Skeletal muscle tissue (tissue), 4 donors: Measurements from ENCODE around the gene COL25A1. TPM values are rescaled to one million over a fixed set of nuclear protein-coding genes. Genes with fewer than 3 reads are reported as not detected.
"Not testable (repeated sequence)": the region's sequence is repeated elsewhere in the genome, so short reads cannot be mapped to it uniquely, and the experiment has no call there.

Experiments
- H3K27ac ChIP-seq: one replicate; pipeline ENCODE4 v1.7.0; 2013; ENCODE audit warnings: mild to moderate bottlenecking, low read depth, low read length, inconsistent platforms
- H3K27me3 ChIP-seq, 3 donors: one replicate each; pipeline ENCODE4 v1.7.0; 2013; ENCODE audit warnings: low read length in 3 of 3; ENCODE audit not compliant: control insufficient read depth in 3 of 3, insufficient read depth in 3 of 3
- H3K36me3 ChIP-seq, 3 donors: one replicate each; pipeline ENCODE4 v1.7.0; 2013; ENCODE audit warnings: low read length in 3 of 3; ENCODE audit not compliant: control insufficient read depth in 3 of 3, insufficient read depth in 3 of 3
- H3K4me1 ChIP-seq, 3 donors: one replicate each; pipeline ENCODE4 v1.7.0; 2013; ENCODE audit warnings: low read length in 3 of 3, mild to moderate bottlenecking in 3 of 3; ENCODE audit not compliant: control insufficient read depth in 3 of 3, insufficient read depth in 3 of 3
- H3K4me3 ChIP-seq, 3 donors: one replicate each; pipeline ENCODE4 v1.7.0; 2013; ENCODE audit warnings: low read length in 3 of 3
- H3K9ac ChIP-seq, 3 donors: one replicate each; pipeline ENCODE4 v1.7.0; 2013; ENCODE audit warnings: low read length in 3 of 3, mild to moderate bottlenecking in 3 of 3, moderate library complexity in 2 of 3, low read depth in 1 of 3
- H3K9me3 ChIP-seq, 3 donors: one replicate each; pipeline ENCODE4 v1.7.0; 2013; ENCODE audit warnings: low read length in 3 of 3; ENCODE audit not compliant: control insufficient read depth in 3 of 3
- total RNA-seq: library from RNA; depleted of rRNA; stranded (reverse); fragments of >200 nt; gene quantifications from one replicate; pipeline ENCODE4 v1.2.3, GENCODE V29; 2014
- donor health status: Osteomylitis.

The COL25A1 gene
- total RNA-seq, 1 donor from 2014 or later, result 3.7 TPM

GRCh38 chr4:109091727-109092409, 210.6 kb downstream of the COL25A1 start:
- Histone ChIP-seq H3K4me3 (no peak overlapping the region), H3K36me3 (no peaks in the 10 kb centered on the region), H3K27ac (no peak overlapping the region), H3K9me3 (no peaks in the 10 kb centered on the region), H3K27me3 (no peaks in the 10 kb centered on the region), H3K4me1 (peaks cover 0 to 8% (median 0%) of the 10 kb centered on the region in 3 donors), H3K9ac (no peak overlapping the region)

- H3K9ac ChIP-seq, result no peak overlapping the region
- H3K4me1 ChIP-seq, result no peaks in the 10 kb centered on the region
- H3K4me3 ChIP-seq, result no peak overlapping the region
- H3K27ac ChIP-seq, result no peak overlapping the region
- no peaks in the 10 kb centered on the region for H3K27me3 ChIP-seq
- no peaks in the 10 kb centered on the region for H3K36me3 ChIP-seq
- no peaks in the 10 kb centered on the region for H3K9me3 ChIP-seq
These were observed 218.5 kb downstream of the COL25A1 start for GRCh38 chr4:109083911-109084310.

GRCh38 chr4:109079731-109080130, 222.7 kb downstream of the COL25A1 start:
- Histone ChIP-seq H3K9me3 (no peaks in the 10 kb centered on the region), H3K9ac (no peak overlapping the region), H3K36me3 (no peaks in the 10 kb centered on the region)

GRCh38 chr4:109079201-109079600, 223.3 kb downstream of the COL25A1 start:
- Histone ChIP-seq H3K9ac (no peak overlapping the region), H3K4me1 (no peaks in the 10 kb centered on the region), H3K27me3 (no peaks in the 10 kb centered on the region), H3K4me3 (no peak overlapping the region), H3K9me3 (no peaks in the 10 kb centered on the region), H3K36me3 (no peaks in the 10 kb centered on the region), H3K27ac (no peak overlapping the region)

More at GRCh38 chr4:109079731-109080130, 222.7 kb downstream of the COL25A1 start:
- Histone ChIP-seq H3K4me1 (no peaks in the 10 kb centered on the region), H3K4me3 (no peak overlapping the region), H3K27me3 (no peaks in the 10 kb centered on the region), H3K27ac (no peak overlapping the region)

- no peaks in the 10 kb centered on the region for H3K27me3 ChIP-seq
- H3K27ac ChIP-seq, result no peak overlapping the region
- no peaks in the 10 kb centered on the region for H3K4me1 ChIP-seq
- no peak overlapping the region for H3K4me3 ChIP-seq
- no peak overlapping the region for H3K9ac ChIP-seq
- no peaks in the 10 kb centered on the region for H3K9me3 ChIP-seq
- no peaks in the 10 kb centered on the region for H3K36me3 ChIP-seq
These were observed 223.7 kb downstream of the COL25A1 start for GRCh38 chr4:109078724-109079123.

- Histone ChIP-seq H3K27me3 (no peaks in the 10 kb centered on the region), H3K27ac (no peak overlapping the region)
These were observed 225.0 kb downstream of the COL25A1 start for GRCh38 chr4:109077505-109077904.

GRCh38 chr4:109076709-109077108, 225.7 kb downstream of the COL25A1 start:
- not testable (repeated sequence) for H3K9me3 ChIP-seq, H3K27ac ChIP-seq, H3K27me3 ChIP-seq, H3K36me3 ChIP-seq, H3K4me3 ChIP-seq, H3K4me1 ChIP-seq, H3K9ac ChIP-seq

More at GRCh38 chr4:109077505-109077904, 225.0 kb downstream of the COL25A1 start:
- Histone ChIP-seq H3K4me1 (no peaks in the 10 kb centered on the region), H3K9me3 (no peaks in the 10 kb centered on the region), H3K36me3 (no peaks in the 10 kb centered on the region), H3K9ac (no peak overlapping the region), H3K4me3 (no peak overlapping the region)

GRCh38 chr4:109075621-109076020, 226.8 kb downstream of the COL25A1 start:
- Histone ChIP-seq H3K4me3 (no peak overlapping the region), H3K27me3 (no peaks in the 10 kb centered on the region), H3K27ac (no peak overlapping the region), H3K9ac (no peak overlapping the region), H3K9me3 (no peaks in the 10 kb centered on the region), H3K36me3 (no peaks in the 10 kb centered on the region), H3K4me1 (no peaks in the 10 kb centered on the region)

- H3K27ac ChIP-seq, result no peak overlapping the region
- H3K9me3 ChIP-seq, result no peaks in the 10 kb centered on the region
- H3K36me3 ChIP-seq, result no peaks in the 10 kb centered on the region
These were observed 229.9 kb downstream of the COL25A1 start for GRCh38 chr4:109072595-109072994.

GRCh38 chr4:109070677-109071076, 231.8 kb downstream of the COL25A1 start:
- H3K36me3 ChIP-seq, H3K27ac ChIP-seq, H3K9me3 ChIP-seq, H3K4me1 ChIP-seq, H3K9ac ChIP-seq, H3K27me3 ChIP-seq, H3K4me3 ChIP-seq: not testable (repeated sequence)

More at GRCh38 chr4:109072595-109072994, 229.9 kb downstream of the COL25A1 start:
- peaks cover 0 to 4% (median 0%) of the 10 kb centered on the region in 3 donors for H3K4me1 ChIP-seq
- H3K9ac ChIP-seq, result no peak overlapping the region
- no peaks in the 10 kb centered on the region for H3K27me3 ChIP-seq
- H3K4me3 ChIP-seq, result no peak overlapping the region
